HepG2 (cell line): Measurements from ENCODE around the gene ASB16. TPM values are rescaled to one million over a fixed set of nuclear protein-coding genes. Genes with fewer than 3 reads are reported as not detected.

Experiments used
- DMTF1 ChIP-seq: sonication (generic); formaldehyde crosslinking; IDR thresholded peaks from 2 replicates; pipeline ENCODE4 v1.4.0; 2020; ENCODE audit warnings: mild to moderate bottlenecking, missing genetic modification reagents
- EHMT2 ChIP-seq: fragments of 200-600 bp; sonication (generic); IDR thresholded peaks from 2 replicates; pipeline ENCODE4 v1.7.0; 2017; ENCODE audit warnings: antibody characterized with exemption, low read depth, low read length, borderline replicate concordance
- ETV6 ChIP-seq: sonication (generic); formaldehyde crosslinking; conservative IDR thresholded peaks from 2 replicates; pipeline ENCODE4 v1.4.0; 2020; ENCODE audit warnings: missing genetic modification reagents
- LCORL ChIP-seq, 2 experiments: fragments of 450-650 bp in 1 of 2; sonication (generic) in 1 of 2; formaldehyde crosslinking in 1 of 2; IDR thresholded peaks; 2 replicates each; pipeline versions ENCODE4 v1.5.0 to v1.6.1; 2017 to 2020; ENCODE audit warnings: antibody characterized with exemption in 1 of 2, missing genetic modification reagents in 1 of 2
- MED8 ChIP-seq: sonication (generic); formaldehyde crosslinking; IDR thresholded peaks from 2 replicates; pipeline ENCODE4 v1.8.1; 2023; ENCODE audit warnings: mild to moderate bottlenecking, missing genetic modification reagents; ENCODE audit not compliant: insufficient replicate concordance
- MYNN ChIP-seq: sonication (generic); formaldehyde crosslinking; IDR thresholded peaks from 2 replicates; pipeline ENCODE4 v1.4.0; 2020; ENCODE audit warnings: mild to moderate bottlenecking, low read depth, missing genetic modification reagents
- NR2F6 ChIP-seq, 2 experiments: IDR thresholded peaks; 2 replicates each; pipeline ENCODE4 v1.6.1; 2016; ENCODE audit warnings: antibody characterized with exemption in 1 of 2, mild to moderate bottlenecking in 1 of 2
- SALL1 ChIP-seq: sonication (generic); formaldehyde crosslinking; IDR thresholded peaks from 2 replicates; pipeline ENCODE4 v1.8.0; 2022; ENCODE audit warnings: mild to moderate bottlenecking, missing genetic modification reagents
- ZNF235 ChIP-seq: sonication (generic); formaldehyde crosslinking; IDR thresholded peaks from 2 replicates; pipeline ENCODE4 v1.8.1; 2023; ENCODE audit warnings: mild to moderate bottlenecking, missing genetic modification reagents, borderline replicate concordance
- ZNF513 ChIP-seq: sonication (generic); formaldehyde crosslinking; conservative IDR thresholded peaks from 2 replicates; pipeline ENCODE4 v1.5.0; 2020; ENCODE audit warnings: missing genetic modification reagents
- ZNF878 ChIP-seq: sonication (generic); formaldehyde crosslinking; IDR thresholded peaks from 2 replicates; pipeline ENCODE4 v1.8.1; 2023; ENCODE audit warnings: mild to moderate bottlenecking, missing genetic modification reagents, moderate library complexity
- ZXDC ChIP-seq: sonication (generic); formaldehyde crosslinking; IDR thresholded peaks from 2 replicates; pipeline ENCODE4 v1.5.0; 2020; ENCODE audit warnings: mild to moderate bottlenecking, missing genetic modification reagents
- polyA plus RNA-seq, 8 experiments: library from polyadenylated mRNA; depleted of rRNA in 3 of 8; stranded (reverse) in 7 of 8; unstranded in 1 of 8; fragments of >200 nt; fragmentation: Illumina TruSeq in 4 of 8; extraction: Trizol in 4 of 8; gene quantifications; 2 replicates each; pipeline versions ENCODE4 v1.2.1 to v1.2.3, GENCODE V29; 2011 to 2016; ENCODE audit warnings: low read depth in 4 of 8, missing spikeins in 1 of 8, mixed read lengths in 1 of 8; ENCODE audit not compliant: insufficient read depth in 1 of 8
- total RNA-seq, 5 experiments: library from RNA; depleted of rRNA; stranded (reverse); fragments of >200 nt; fragmentation: Illumina TruSeq; extraction: Trizol; gene quantifications; 2 replicates each; pipeline ENCODE4 v1.2.3, GENCODE V29; 2016; ENCODE audit warnings: low read depth in 1 of 5
- TF ChIP-seq, protein P1 (sequence below): sonication (generic); formaldehyde crosslinking; IDR thresholded peaks from 2 replicates; pipeline ENCODE4 v1.8.0; 2022; ENCODE audit warnings: missing genetic modification reagents, low read depth, mild to moderate bottlenecking, borderline replicate concordance
- TF ChIP-seq, protein P2 (sequence below): sonication (generic); formaldehyde crosslinking; IDR thresholded peaks from 2 replicates; pipeline ENCODE4 v1.5.0; 2020; ENCODE audit warnings: mild to moderate bottlenecking, missing genetic modification reagents, moderate library complexity
- TF ChIP-seq, protein P3 (sequence below): sonication (generic); formaldehyde crosslinking; IDR thresholded peaks from 2 replicates; pipeline ENCODE4 v1.4.0; 2020; ENCODE audit warnings: missing genetic modification reagents, borderline replicate concordance

ASB16 gene
- total and polyA plus RNA-seq, 2 of the 13 experiments (the other 11 are each of a cell fraction or from before 2014, with no cell fraction given): 0.07 TPM; not detected in 1

DNA sequence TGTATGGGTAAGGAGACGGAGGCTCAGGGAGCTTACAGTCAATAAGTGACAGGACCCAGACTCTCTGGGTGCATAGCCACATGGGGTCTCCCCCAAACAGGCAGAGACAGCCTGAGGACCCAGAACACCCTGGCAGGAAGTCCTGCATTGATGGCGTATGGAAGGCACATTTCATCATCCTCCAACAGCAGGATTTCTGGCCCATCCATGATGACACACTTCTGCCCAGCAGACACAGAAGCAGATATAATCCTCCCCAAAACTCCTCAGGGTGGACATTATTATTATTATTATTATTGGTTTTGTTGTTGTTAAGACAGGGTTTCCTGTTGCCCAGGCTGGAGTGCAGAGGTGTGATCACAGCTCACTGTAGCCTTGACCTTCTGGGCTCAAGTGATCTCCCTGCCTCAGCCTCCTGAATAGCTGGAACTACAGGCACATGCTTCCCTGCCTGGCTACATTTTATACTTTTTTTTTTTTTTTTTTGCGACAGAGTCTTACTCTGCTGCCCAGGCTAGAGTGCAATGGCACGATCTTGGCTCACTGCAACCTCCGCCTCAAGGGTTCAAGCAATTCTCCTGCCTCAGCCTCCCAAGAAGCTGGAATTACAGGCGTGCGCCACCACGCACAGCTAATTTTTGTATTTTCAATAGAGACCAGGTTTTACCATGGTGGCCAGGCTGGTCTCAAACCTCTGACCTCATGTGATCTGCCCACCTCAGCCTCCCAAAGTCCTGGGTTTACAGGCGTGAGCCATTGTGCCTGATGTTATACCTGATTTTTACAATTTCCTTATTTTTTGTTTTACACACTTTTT is 35.5 kb upstream of the ASB16 start (continued):
- TF ChIP-seq ZNF513 (CRISPR knock-in tag): no peak
- TF ChIP-seq ZNF878: 0 out of 2 replicates have a peak, but pooled peaks have one; percentile 52
- no peak for TF ChIP-seq LCORL (IDR thresholded peaks at IDR 0.05)
- TF ChIP-seq LCORL (CRISPR knock-in tag; IDR thresholded peaks at IDR 0.05): no peak
- peak; percentile 18; the same call in 1 of the 2 replicates for TF ChIP-seq SALL1
- TF ChIP-seq MED8 (CRISPR knock-in tag): no peak
- TF ChIP-seq, protein P1, sequence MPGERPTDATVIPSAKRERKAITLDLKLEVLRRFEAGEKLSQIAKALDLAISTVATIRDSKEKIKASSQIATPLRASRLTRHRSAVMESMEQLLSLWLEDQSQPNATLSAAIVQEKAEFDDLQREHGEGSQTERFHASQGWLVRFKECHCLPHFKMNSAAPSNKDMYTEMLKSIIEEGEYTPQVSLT (CRISPR knock-in tag): no peak
- TF ChIP-seq, protein P2, sequence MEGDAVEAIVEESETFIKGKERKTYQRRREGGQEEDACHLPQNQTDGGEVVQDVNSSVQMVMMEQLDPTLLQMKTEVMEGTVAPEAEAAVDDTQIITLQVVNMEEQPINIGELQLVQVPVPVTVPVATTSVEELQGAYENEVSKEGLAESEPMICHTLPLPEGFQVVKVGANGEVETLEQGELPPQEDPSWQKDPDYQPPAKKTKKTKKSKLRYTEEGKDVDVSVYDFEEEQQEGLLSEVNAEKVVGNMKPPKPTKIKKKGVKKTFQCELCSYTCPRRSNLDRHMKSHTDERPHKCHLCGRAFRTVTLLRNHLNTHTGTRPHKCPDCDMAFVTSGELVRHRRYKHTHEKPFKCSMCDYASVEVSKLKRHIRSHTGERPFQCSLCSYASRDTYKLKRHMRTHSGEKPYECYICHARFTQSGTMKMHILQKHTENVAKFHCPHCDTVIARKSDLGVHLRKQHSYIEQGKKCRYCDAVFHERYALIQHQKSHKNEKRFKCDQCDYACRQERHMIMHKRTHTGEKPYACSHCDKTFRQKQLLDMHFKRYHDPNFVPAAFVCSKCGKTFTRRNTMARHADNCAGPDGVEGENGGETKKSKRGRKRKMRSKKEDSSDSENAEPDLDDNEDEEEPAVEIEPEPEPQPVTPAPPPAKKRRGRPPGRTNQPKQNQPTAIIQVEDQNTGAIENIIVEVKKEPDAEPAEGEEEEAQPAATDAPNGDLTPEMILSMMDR: no peak
- peak; percentile 65 for TF ChIP-seq NR2F6 (IDR thresholded peaks at IDR 0.05)
- peak; percentile 86 for TF ChIP-seq NR2F6 (CRISPR knock-in tag; IDR thresholded peaks at IDR 0.05)
- no peak for TF ChIP-seq ZNF235 (CRISPR knock-in tag)
- no peak for TF ChIP-seq EHMT2
- TF ChIP-seq ETV6: no peak
- TF ChIP-seq DMTF1 (CRISPR knock-in tag): no peak
- TF ChIP-seq, protein P3, sequence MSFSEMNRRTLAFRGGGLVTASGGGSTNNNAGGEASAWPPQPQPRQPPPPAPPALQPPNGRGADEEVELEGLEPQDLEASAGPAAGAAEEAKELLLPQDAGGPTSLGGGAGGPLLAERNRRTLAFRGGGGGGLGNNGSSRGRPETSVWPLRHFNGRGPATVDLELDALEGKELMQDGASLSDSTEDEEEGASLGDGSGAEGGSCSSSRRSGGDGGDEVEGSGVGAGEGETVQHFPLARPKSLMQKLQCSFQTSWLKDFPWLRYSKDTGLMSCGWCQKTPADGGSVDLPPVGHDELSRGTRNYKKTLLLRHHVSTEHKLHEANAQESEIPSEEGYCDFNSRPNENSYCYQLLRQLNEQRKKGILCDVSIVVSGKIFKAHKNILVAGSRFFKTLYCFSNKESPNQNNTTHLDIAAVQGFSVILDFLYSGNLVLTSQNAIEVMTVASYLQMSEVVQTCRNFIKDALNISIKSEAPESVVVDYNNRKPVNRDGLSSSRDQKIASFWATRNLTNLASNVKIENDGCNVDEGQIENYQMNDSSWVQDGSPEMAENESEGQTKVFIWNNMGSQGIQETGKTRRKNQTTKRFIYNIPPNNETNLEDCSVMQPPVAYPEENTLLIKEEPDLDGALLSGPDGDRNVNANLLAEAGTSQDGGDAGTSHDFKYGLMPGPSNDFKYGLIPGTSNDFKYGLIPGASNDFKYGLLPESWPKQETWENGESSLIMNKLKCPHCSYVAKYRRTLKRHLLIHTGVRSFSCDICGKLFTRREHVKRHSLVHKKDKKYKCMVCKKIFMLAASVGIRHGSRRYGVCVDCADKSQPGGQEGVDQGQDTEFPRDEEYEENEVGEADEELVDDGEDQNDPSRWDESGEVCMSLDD (CRISPR knock-in tag): peak; percentile 20; the same call in 1 of the 2 replicates
- TF ChIP-seq ZXDC (CRISPR knock-in tag): no peak
- no peak for TF ChIP-seq MYNN (CRISPR knock-in tag)
